B cell (primary cell): ENCODE results near the gene TBX4.

ENCODE experiments used
- CTCF ChIP-seq: fragments of 200-600 bp; IDR thresholded peaks from one replicate; pipeline ENCODE4 v1.8.0; 2022; ENCODE audit warnings: antibody characterized with exemption, mild to moderate bottlenecking
- EZH2 ChIP-seq: IDR thresholded peaks from 2 replicates; pipeline ENCODE4 v1.6.1; 2012; ENCODE audit warnings: borderline replicate concordance, low read depth, mild to moderate bottlenecking, moderate library complexity, low read length; ENCODE audit not compliant: insufficient read depth, poor library complexity, severe bottlenecking

- TF ChIP-seq CTCF (no peak), EZH2 (no peak)
Observed at GRCh38 chr17:61532826-61533225, 80.6 kb downstream of the TBX4 start.
